ENCODE data around the gene SUCLA2.
A peak's percentile ranks its signal among the peaks of the same experiment; 100 is the strongest.

SUCLA2 gene

GRCh38 chr13:47898080-47898479, 103.0 kb downstream of the SUCLA2 start:
- no peak for DNase-seq

DNA sequence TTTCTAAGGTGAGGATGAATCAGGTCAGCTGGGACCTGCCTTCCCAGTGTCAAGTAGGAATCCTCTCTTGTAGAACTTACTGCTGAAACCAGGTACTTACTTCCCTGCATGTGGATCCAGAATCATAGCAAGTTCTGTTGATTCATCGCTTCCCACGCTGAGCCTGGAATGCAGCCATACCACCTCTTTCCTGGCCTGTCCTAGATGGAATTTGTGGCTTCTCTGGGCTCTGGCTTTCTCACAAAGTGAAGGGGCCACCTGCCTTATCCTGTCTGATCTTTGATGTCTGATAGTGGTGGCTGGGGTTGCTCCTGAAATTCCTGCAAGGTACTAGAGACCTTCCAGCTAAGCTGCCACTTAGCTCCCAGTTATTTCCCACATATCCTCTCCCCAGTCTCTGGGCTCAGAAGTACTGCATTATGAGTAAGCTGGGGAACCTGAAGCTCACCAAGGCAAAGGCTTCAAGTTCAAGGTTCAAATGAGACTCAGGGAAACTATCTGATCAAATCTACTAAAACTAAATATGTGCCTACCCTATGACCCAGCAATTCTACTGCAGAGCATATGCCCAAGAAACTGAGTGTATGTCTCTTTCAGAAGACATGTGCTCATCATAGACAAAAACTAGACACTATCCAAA, 103.5 kb downstream of the SUCLA2 start:
- DNase-seq, result peak; percentile 43

DNA sequence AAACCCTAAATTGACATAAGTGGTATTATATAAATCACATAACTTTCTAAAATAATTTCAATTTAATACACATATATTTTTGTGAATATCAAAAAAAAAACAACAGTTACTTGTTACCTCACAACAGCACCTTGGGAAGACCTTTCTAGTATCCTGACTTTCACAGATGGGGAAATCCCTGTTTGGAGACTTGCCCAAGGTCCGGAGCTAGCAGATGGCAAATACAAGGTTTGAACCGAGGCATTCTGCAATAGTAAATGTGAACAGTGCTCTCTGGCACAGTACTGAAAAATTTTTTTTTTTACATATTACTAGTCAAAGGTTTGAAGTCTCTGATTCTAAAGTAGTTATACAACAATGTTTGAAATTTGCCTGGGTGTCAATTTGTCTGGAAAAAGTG, 104.5 kb downstream of the SUCLA2 start:
- DNase-seq, result no peak

DNA sequence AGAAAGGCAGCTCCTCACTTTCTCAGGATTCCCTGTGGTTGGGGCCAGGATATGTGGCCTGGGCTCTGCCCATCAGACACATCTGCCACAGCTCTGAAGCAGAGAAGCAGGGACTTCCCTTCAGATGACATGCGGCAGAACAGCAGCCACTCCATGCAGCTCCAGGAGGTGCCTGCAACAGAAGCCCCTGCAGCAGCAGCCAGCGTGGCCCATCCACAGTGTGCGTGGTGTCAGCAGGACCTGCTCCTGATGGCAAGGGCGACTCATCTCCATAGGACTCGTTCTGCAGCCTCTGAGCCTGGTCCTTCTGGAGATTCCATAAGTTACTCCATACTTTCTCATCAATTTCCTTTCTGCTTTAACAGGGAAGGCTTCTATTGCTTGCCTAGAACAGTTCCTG, 105.0 kb downstream of the SUCLA2 start:
- DNase-seq, result no peak

- DNase-seq, result no peak
These were observed 107.5 kb downstream of the SUCLA2 start for GRCh38 chr13:47893527-47893926.
